OCI-LY7 (cell line): ENCODE measurements around the gene CHST3. TPM values are rescaled to one million over a fixed set of nuclear protein-coding genes. Genes with fewer than 3 reads are reported as not detected.

ENCODE experiments used
- BruUV-seq: library from RNA; stranded (reverse); fragments of 400-500 nt; replicated peaks from 2 replicates; lab custom pipeline; 2021; lab: Mats Ljungman, UMichigan
- CTCF ChIA-PET: fragments of 300-600 bp; sonication (Branson Sonifier 250); formaldehyde crosslinking; loops from one replicate; lab custom pipeline; 2022; ENCODE audit warnings: antibody characterized with exemption; ENCODE audit not compliant: unreplicated experiment; lab: Charles Lee
- POLR2A ChIA-PET: fragments of 300-600 bp; sonication (Branson Sonifier 250); formaldehyde crosslinking; loops from one replicate; lab custom pipeline; 2022; ENCODE audit warnings: antibody characterized with exemption; lab: Charles Lee
- DNase-seq: peaks from one replicate; pipeline ENCODE4 v3.0.0-alpha.2; 2015; ENCODE audit warnings: low spot score
- H2AFZ ChIP-seq: fragments of 200-600 bp; sonication (generic), shearing (Covaris generic); 2 replicates; pipeline ENCODE4 v1.6.1; 2014; ENCODE audit warnings: mild to moderate bottlenecking, antibody characterized with exemption, low read length, moderate library complexity
- H3K27ac ChIP-seq: fragments of 200-600 bp; sonication (generic); 2 replicates; pipeline ENCODE4 v1.5.1; 2014; ENCODE audit warnings: mixed run types, low read depth, mild to moderate bottlenecking, moderate library complexity, low read length, inconsistent platforms; ENCODE audit not compliant: poor library complexity, severe bottlenecking
- H3K36me3 ChIP-seq: fragments of 200-600 bp; sonication (generic); 2 replicates; pipeline ENCODE4 v1.6.1; 2014; ENCODE audit warnings: mild to moderate bottlenecking, antibody characterized with exemption, low read length, moderate library complexity, mixed read lengths; ENCODE audit not compliant: insufficient read depth
- H3K4me1 ChIP-seq: fragments of 200-600 bp; sonication (generic); 2 replicates; pipeline ENCODE4 v1.5.1; 2014; ENCODE audit warnings: mild to moderate bottlenecking, low read length; ENCODE audit not compliant: insufficient read depth, poor library complexity, severe bottlenecking
- H3K4me2 ChIP-seq: fragments of 200-600 bp; sonication (generic); 2 replicates; pipeline ENCODE4 v1.6.1; 2014; ENCODE audit warnings: mild to moderate bottlenecking, low read length
- H3K4me3 ChIP-seq: fragments of 200-600 bp; sonication (generic); 2 replicates; pipeline ENCODE4 v1.5.1; 2014; ENCODE audit warnings: mild to moderate bottlenecking, low read depth, low read length; ENCODE audit not compliant: poor library complexity, severe bottlenecking
- H3K79me2 ChIP-seq: fragments of 200-600 bp; sonication (generic); 2 replicates; pipeline ENCODE4 v1.6.1; 2016; ENCODE audit warnings: low read depth, mild to moderate bottlenecking, low read length, moderate library complexity, mixed read lengths; ENCODE audit not compliant: insufficient read depth
- H3K9me2 ChIP-seq: fragments of 200-600 bp; sonication (generic); 2 replicates; pipeline ENCODE4 v1.6.1; 2016; ENCODE audit warnings: mild to moderate bottlenecking, low read length, mixed read lengths; ENCODE audit not compliant: insufficient read depth
- H3K9me3 ChIP-seq: fragments of 200-600 bp; sonication (generic); 2 replicates; pipeline ENCODE4 v1.6.1; 2014; ENCODE audit warnings: mild to moderate bottlenecking, mixed run types, low read length, mixed read lengths
- H4K20me1 ChIP-seq: fragments of 200-600 bp; sonication (generic); 2 replicates; pipeline ENCODE4 v1.6.1; 2014; ENCODE audit warnings: mild to moderate bottlenecking, antibody characterized with exemption, low read length, moderate library complexity, mixed read lengths; ENCODE audit not compliant: insufficient read depth
- CTCF ChIP-seq: fragments of 200-600 bp; sonication (generic); conservative IDR thresholded peaks from 2 replicates; pipeline ENCODE4 v1.5.1; 2014; ENCODE audit warnings: mild to moderate bottlenecking, antibody characterized with exemption, low read length, moderate library complexity, mixed read lengths
- EZH2phosphoT487 ChIP-seq: fragments of 200-600 bp; sonication (generic); IDR thresholded peaks from 2 replicates; pipeline ENCODE4 v1.6.1; 2018; ENCODE audit warnings: low read depth, borderline replicate concordance, mild to moderate bottlenecking, mixed run types, antibody characterized with exemption, low read length, moderate library complexity, mixed read lengths
- intact Hi-C: fragments of 100-400 bp; cut with micrococcal nuclease; formaldehyde crosslinking; loops from one replicate; pipeline ENCODE4 v1.10.0; 2022; ENCODE audit not compliant: unreplicated experiment
- total RNA-seq, 2 experiments: library from RNA; depleted of rRNA in 1 of 2; stranded (reverse); fragments of >200 nt in 1 of 2; shearing (Covaris generic) in 1 of 2; gene quantifications; 2 replicates each; pipeline ENCODE4 v1.2.3, GENCODE V29; 2014 to 2022

Gene CHST3
- total RNA-seq, 2 experiments from 2014 or later = not detected

- Histone ChIP-seq H3K36me3 (no peaks in the 10 kb centered on the region), H3K4me1 (no peaks in the 10 kb centered on the region), H4K20me1 (no peaks in the 10 kb centered on the region), H3K9me3 (no peaks in the 10 kb centered on the region), H3K27ac (no peak overlapping the region), H2AFZ (no peak overlapping the region), H3K4me3 (no peak overlapping the region), H3K79me2 (no peaks in the 10 kb centered on the region), H3K4me2 (no peak overlapping the region), H3K9me2 (no peaks in the 10 kb centered on the region)
- intact Hi-C loops = no loop called here
- POLR2A ChIA-PET = no interaction called here
- no peak for DNase-seq
- CTCF ChIA-PET = no interaction called here
- BruUV-seq = no TSS peak
- no peak for TF ChIP-seq CTCF
- TF ChIP-seq EZH2phosphoT487 = no peak
Measured at GRCh38 chr10:71981015-71981875, 17.1 kb downstream of the CHST3 start.

- no peak overlapping the region for H2AFZ ChIP-seq
- H3K79me2 ChIP-seq = no peaks in the 10 kb centered on the region
- TF ChIP-seq CTCF (no peak), EZH2phosphoT487 (no peak)
- no peak overlapping the region for H3K4me3 ChIP-seq
- no peak for DNase-seq
- POLR2A ChIA-PET = no interaction called here
- H3K36me3 ChIP-seq = no peaks in the 10 kb centered on the region
- intact Hi-C loops = no loop called here
- BruUV-seq = no TSS peak
- no peaks in the 10 kb centered on the region for H3K9me3 ChIP-seq
- no peaks in the 10 kb centered on the region for H4K20me1 ChIP-seq
- H3K4me1 ChIP-seq = no peaks in the 10 kb centered on the region
- no peak overlapping the region for H3K4me2 ChIP-seq
- CTCF ChIA-PET = no interaction called here
- no peak overlapping the region for H3K27ac ChIP-seq
- H3K9me2 ChIP-seq = no peaks in the 10 kb centered on the region
Measured at GRCh38 chr10:71981876-71982230, 17.7 kb downstream of the CHST3 start.
